ENCODE data around the gene NGLY1. TPM values are rescaled to one million over a fixed set of nuclear protein-coding genes. Genes with fewer than 3 reads are reported as not detected.
A peak's percentile ranks its signal among the peaks of the same experiment; 100 is the strongest.

The NGLY1 gene
- total RNA-seq, 1 experiment from 2014 or later: 47.7 TPM

GRCh38 chr3:25803833-25804232 lies 20.6 kb upstream of the NGLY1 start:
- no peak for ATAC-seq
- no TSS peak for BruUV-seq (replicated peaks)
- POLR2A ChIA-PET (ENCODE audit: unreplicated experiment): no interaction called here
- no peak overlapping the region for H3K4me3 ChIP-seq (ENCODE audit: low read length)
- H3K36me3 ChIP-seq (ENCODE audit: low read depth, low read length): no peaks in the 10 kb centered on the region
- no peaks in the 10 kb centered on the region for H3K9me2 ChIP-seq (replicated peaks; ENCODE audit: low read length)
- no peaks in the 10 kb centered on the region for H3K27me3 ChIP-seq (ENCODE audit: low read length)
- no peak for DNase-seq
- H4K20me1 ChIP-seq (ENCODE audit: low read length): no peaks in the 10 kb centered on the region
- H3K27ac ChIP-seq (ENCODE audit: low read length): no peak overlapping the region
- intact Hi-C loops (cut with micrococcal nuclease): no loop called here
- no peak for TF ChIP-seq EZH2phosphoT487 (IDR thresholded peaks at IDR 0.05; ENCODE audit: borderline replicate concordance, low read length)
- TF ChIP-seq EZH2 (IDR thresholded peaks at IDR 0.05; ENCODE audit: low read length, unreplicated experiment): no peak
- TF ChIP-seq CTCF (conservative IDR thresholded peaks at IDR 0.05; ENCODE audit: low read depth, low read length): no peak
- H3K4me2 ChIP-seq (ENCODE audit: low read length): no peak overlapping the region
- no peaks in the 10 kb centered on the region for H3F3A ChIP-seq (ENCODE audit: low read length, unreplicated experiment)
- no peak overlapping the region for H2AFZ ChIP-seq (ENCODE audit: low read length)
- H3K4me1 ChIP-seq (ENCODE audit: insufficient read depth, low read length): no peaks in the 10 kb centered on the region
- CTCF ChIA-PET: no interaction called here
- no peak overlapping the region for H3K9ac ChIP-seq (ENCODE audit: low read length)
- no peaks in the 10 kb centered on the region for H3K9me3 ChIP-seq (ENCODE audit: low read length)
- H3K79me2 ChIP-seq (ENCODE audit: low read length): no peaks in the 10 kb centered on the region

- Histone ChIP-seq H3F3A (ENCODE audit: low read length, unreplicated experiment) (no peaks in the 10 kb centered on the region), H3K36me3 (ENCODE audit: low read depth, low read length) (no peaks in the 10 kb centered on the region), H2AFZ (ENCODE audit: low read length) (no peak overlapping the region), H3K9ac (ENCODE audit: low read length) (no peak overlapping the region), H3K79me2 (ENCODE audit: low read length) (no peaks in the 10 kb centered on the region), H3K4me3 (ENCODE audit: low read length) (no peak overlapping the region), H3K4me2 (ENCODE audit: low read length) (no peak overlapping the region), H4K20me1 (ENCODE audit: low read length) (no peaks in the 10 kb centered on the region), H3K27me3 (ENCODE audit: low read length) (no peaks in the 10 kb centered on the region), H3K4me1 (ENCODE audit: insufficient read depth, low read length) (no peaks in the 10 kb centered on the region), H3K27ac (ENCODE audit: low read length) (no peak overlapping the region), H3K9me3 (ENCODE audit: low read length) (no peaks in the 10 kb centered on the region), H3K9me2 (replicated peaks; ENCODE audit: low read length) (no peaks in the 10 kb centered on the region)
- intact Hi-C loops (cut with micrococcal nuclease): no loop called here
- ChIA-PET CTCF (no interaction called here), POLR2A (ENCODE audit: unreplicated experiment) (no interaction called here)
- no peak for TF ChIP-seq EZH2 (IDR thresholded peaks at IDR 0.05; ENCODE audit: low read length, unreplicated experiment)
- no peak for TF ChIP-seq CTCF (conservative IDR thresholded peaks at IDR 0.05; ENCODE audit: low read depth, low read length)
- TF ChIP-seq EZH2phosphoT487 (IDR thresholded peaks at IDR 0.05; ENCODE audit: borderline replicate concordance, low read length): no peak
- BruUV-seq (replicated peaks): no TSS peak
- no peak for ATAC-seq
- no peak for DNase-seq
Measured at GRCh38 chr3:25801786-25802185, 18.5 kb upstream of the NGLY1 start.

GRCh38 chr3:25789596-25790556 lies 6.6 kb upstream of the NGLY1 start, which contains the start of gene OXSM:
TSS of gene OXSM (plus strand) at chr3:25790090. CDS start at chr3:25791021, 931 bp downstream.
- peak; percentile 90 for ATAC-seq
- CTCF ChIA-PET: no interaction called here

More at GRCh38 chr3:25789596-25790556, 6.6 kb upstream of the NGLY1 start, which contains the start of gene OXSM:
- peaks cover 38% of the 10 kb centered on the region for H3K79me2 ChIP-seq (ENCODE audit: low read length)
- H2AFZ ChIP-seq (ENCODE audit: low read length): peak within 1 kb of the TSS; percentile 94
- peak within 1 kb of the TSS; percentile 86 for H3K4me3 ChIP-seq (ENCODE audit: low read length)
- BruUV-seq (replicated peaks): TSS peak; percentile 67
- H3K9ac ChIP-seq (ENCODE audit: low read length): peak within 1 kb of the TSS; percentile 79
- TF ChIP-seq EZH2phosphoT487 (IDR thresholded peaks at IDR 0.05; ENCODE audit: borderline replicate concordance, low read length): no peak
- TF ChIP-seq CTCF (conservative IDR thresholded peaks at IDR 0.05; ENCODE audit: low read depth, low read length): no peak
- no peak for TF ChIP-seq EZH2 (IDR thresholded peaks at IDR 0.05; ENCODE audit: low read length, unreplicated experiment)
- H3K36me3 ChIP-seq (ENCODE audit: low read depth, low read length): no peaks in the 10 kb centered on the region
- H3K9me3 ChIP-seq (ENCODE audit: low read length): no peaks in the 10 kb centered on the region
- no peaks in the 10 kb centered on the region for H3K9me2 ChIP-seq (replicated peaks; ENCODE audit: low read length)
- no peaks in the 10 kb centered on the region for H3F3A ChIP-seq (ENCODE audit: low read length, unreplicated experiment)
- peak within 1 kb of the TSS; percentile 44 for H3K27ac ChIP-seq (ENCODE audit: low read length)
- no peaks in the 10 kb centered on the region for H3K27me3 ChIP-seq (ENCODE audit: low read length)
- peak; percentile 96 for DNase-seq
- peak within 1 kb of the TSS; percentile 93 for H3K4me2 ChIP-seq (ENCODE audit: low read length)
- POLR2A ChIA-PET (ENCODE audit: unreplicated experiment): interaction anchor here (0.6 kb wide), 1 partner anchor 13 kb away, joined by 3 read pairs; no protein-coding TSS in a partner anchor
- H4K20me1 ChIP-seq (ENCODE audit: low read length): no peaks in the 10 kb centered on the region
- H3K4me1 ChIP-seq (ENCODE audit: insufficient read depth, low read length): peaks cover 32% of the 10 kb centered on the region
- intact Hi-C loops (cut with micrococcal nuclease): loop anchor here (5.0 kb wide), 1 partner anchor 42 kb away; no protein-coding TSS in a partner anchor

Data from PC-3 (cell line).